ENCODE results near the gene TUSC2. TPM values are rescaled to one million over a fixed set of nuclear protein-coding genes. Genes with fewer than 3 reads are reported as not detected.

The TUSC2 gene
- total RNA-seq, 3 donors from 2014 or later (not counting 1 experiment from before 2014, with no cell fraction given): 18.4 to 23.4 (median 21.3) TPM

GRCh38 chr3:50354186-50354764 lies 26.3 kb upstream of the TUSC2 start:
- peak overlapping the region; percentile 4 for H3K4me3 Mint-ChIP-seq
- ATAC-seq: no peak

GRCh38 chr3:50353245-50354004 lies 25.4 kb upstream of the TUSC2 start:
- DNase-seq (no peak), ATAC-seq (no peak)
- Mint-ChIP-seq H3K9me3 (no peaks in the 10 kb centered on the region), H3K36me3 (no peaks in the 10 kb centered on the region), H3K27me3 (ENCODE audit: low read depth in 2 of 2) (no peaks in the 10 kb centered on the region), H3K4me1 (peaks cover 43 to 71% of the 10 kb centered on the region in 2 donors), H3K4me3 (no peak overlapping the region), H3K27ac (peak overlapping the region; percentile 35 to 60)
- Histone ChIP-seq H3K27ac (ENCODE audit: low read length) (no peak overlapping the region), H3K27me3 (ENCODE audit: control insufficient read depth, insufficient read depth, low read length) (no peaks in the 10 kb centered on the region), H3K4me3 (ENCODE audit: low read length) (no peak overlapping the region), H3K9me3 (ENCODE audit: control insufficient read depth, insufficient read depth, low read length) (no peaks in the 10 kb centered on the region), H3K36me3 (ENCODE audit: control insufficient read depth, insufficient read depth, low read length) (peaks cover 66% of the 10 kb centered on the region), H3K4me1 (ENCODE audit: control insufficient read depth, insufficient read depth, low read length) (peaks cover 64% of the 10 kb centered on the region)
- intact Hi-C loops (cut with micrococcal nuclease): loop anchor here (10.0 kb wide), 1 partner anchor 1031 kb away; the partner anchor contains the start of gene MANF
- 92% methylated on average over 12 of the region's 12 CpGs for WGBS (ENCODE audit: insufficient coverage)
- TF ChIP-seq CTCF (IDR thresholded peaks at IDR 0.05): no peak

More at GRCh38 chr3:50354186-50354764, 26.3 kb upstream of the TUSC2 start:
- H3K27me3 ChIP-seq (ENCODE audit: control insufficient read depth, insufficient read depth, low read length): no peaks in the 10 kb centered on the region
- peaks cover 58% of the 10 kb centered on the region for H3K36me3 ChIP-seq (ENCODE audit: control insufficient read depth, insufficient read depth, low read length)
- Mint-ChIP-seq H3K4me1 (peaks cover 44 to 70% of the 10 kb centered on the region in 2 donors), H3K9me3 (no peaks in the 10 kb centered on the region), H3K27me3 (ENCODE audit: low read depth in 2 of 2) (no peaks in the 10 kb centered on the region), H3K27ac (peak overlapping the region in 1 of 2 donors; percentile 56), H3K36me3 (no peaks in the 10 kb centered on the region)
- WGBS (ENCODE audit: insufficient coverage): 96% methylated on average over 5 of the region's 5 CpGs
- DNase-seq: no peak
- intact Hi-C loops (cut with micrococcal nuclease): loop anchor here (10.0 kb wide), 1 partner anchor 1031 kb away; the partner anchor contains the start of gene MANF
- H3K4me1 ChIP-seq (ENCODE audit: control insufficient read depth, insufficient read depth, low read length): peaks cover 62% of the 10 kb centered on the region
- TF ChIP-seq CTCF (IDR thresholded peaks at IDR 0.05): no peak
- no peak overlapping the region for H3K4me3 ChIP-seq (ENCODE audit: low read length)
- H3K27ac ChIP-seq (ENCODE audit: low read length): no peak overlapping the region
- H3K9me3 ChIP-seq (ENCODE audit: control insufficient read depth, insufficient read depth, low read length): no peaks in the 10 kb centered on the region

- H3K9me3 Mint-ChIP-seq: no peaks in the 10 kb centered on the region
- Histone ChIP-seq H3K36me3 (ENCODE audit: control insufficient read depth, insufficient read depth, low read length) (peaks cover 71% of the 10 kb centered on the region), H3K4me1 (ENCODE audit: control insufficient read depth, insufficient read depth, low read length) (peaks cover 64% of the 10 kb centered on the region), H3K27me3 (ENCODE audit: control insufficient read depth, insufficient read depth, low read length) (no peaks in the 10 kb centered on the region), H3K9me3 (ENCODE audit: control insufficient read depth, insufficient read depth, low read length) (no peaks in the 10 kb centered on the region), H3K4me3 (ENCODE audit: low read length) (no peak overlapping the region), H3K27ac (ENCODE audit: low read length) (no peak overlapping the region)
- no peak for TF ChIP-seq CTCF (IDR thresholded peaks at IDR 0.05)
- intact Hi-C loops (cut with micrococcal nuclease): loop anchor here (10.0 kb wide), 1 partner anchor 1032 kb away; the partner anchor contains the start of gene MANF
- H3K27ac Mint-ChIP-seq: peak overlapping the region; percentile 35 to 60
- no peaks in the 10 kb centered on the region for H3K36me3 Mint-ChIP-seq
- peaks cover 36 to 71% of the 10 kb centered on the region in 2 donors for H3K4me1 Mint-ChIP-seq
- ATAC-seq (no peak), DNase-seq (peak in 1 of 2 donors; percentile 38)
- H3K4me3 Mint-ChIP-seq: no peak overlapping the region
- WGBS (ENCODE audit: insufficient coverage): 72% methylated on average over 2 of the region's 2 CpGs
- H3K27me3 Mint-ChIP-seq (ENCODE audit: low read depth in 2 of 2): no peaks in the 10 kb centered on the region
These were observed 24.8 kb upstream of the TUSC2 start for GRCh38 chr3:50352781-50353180.

Measured in natural killer cell (primary cell).